GM06990 (cell line): ENCODE data around the gene NCMAP.
"Not testable (repeated sequence)": the region's sequence is repeated elsewhere in the genome, so short reads cannot be mapped to it uniquely, and the experiment has no call there.

Experiments used
- DNase-seq: peaks from one replicate; pipeline ENCODE4 v3.0.0-alpha.2; 2011; ENCODE audit not compliant: insufficient read length; ENCODE audit errors: extremely low read depth
- H3K27me3 ChIP-seq: replicated peaks from 2 replicates; pipeline ENCODE4 v1.6.0; 2011; ENCODE audit warnings: low read length; ENCODE audit not compliant: control insufficient read depth, insufficient read depth
- H3K36me3 ChIP-seq: 2 replicates; pipeline ENCODE4 v1.5.1; 2011; ENCODE audit warnings: low read length; ENCODE audit not compliant: control insufficient read depth, insufficient read depth
- H3K4me3 ChIP-seq: replicated peaks from 2 replicates; pipeline ENCODE4 v1.5.1; 2011; ENCODE audit warnings: low read depth, mild to moderate bottlenecking, control low read depth, low read length
- CTCF ChIP-seq: IDR thresholded peaks from 2 replicates; pipeline ENCODE4 v1.5.1; 2011; ENCODE audit warnings: low read length, control low read depth, mild to moderate bottlenecking, inconsistent platforms; ENCODE audit not compliant: insufficient read depth, poor library complexity, severe bottlenecking

Gene NCMAP

GRCh38 chr1:24547195-24547594 is 8.7 kb upstream of the NCMAP start:
- TF ChIP-seq CTCF, result no peak
- H3K36me3 ChIP-seq, result no peaks in the 10 kb centered on the region
- DNase-seq, result no peak
- H3K27me3 ChIP-seq, result peaks cover 1% of the 10 kb centered on the region; the same call in 1 of the 2 replicates
- H3K4me3 ChIP-seq, result no peak overlapping the region

DNA sequence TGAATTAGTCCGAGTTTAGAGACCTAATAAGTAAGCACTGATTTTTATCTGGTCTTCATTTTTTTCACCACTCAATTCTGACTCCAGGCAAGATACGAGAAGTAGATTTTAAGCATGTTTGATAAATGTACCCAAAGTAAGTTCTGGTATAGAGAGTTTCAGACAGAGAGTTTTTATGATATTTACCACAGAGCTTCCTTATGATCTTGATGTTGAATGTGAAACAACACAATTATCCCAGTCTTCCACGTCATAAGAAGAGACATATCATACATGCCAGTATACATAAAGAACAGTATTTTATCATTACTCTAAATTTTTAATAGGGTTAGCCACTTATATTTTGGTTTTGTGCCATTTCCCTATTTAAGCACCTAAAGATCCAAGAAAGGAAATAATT is 7.8 kb upstream of the NCMAP start:
- H3K4me3 ChIP-seq, result no peak overlapping the region
- no peak for TF ChIP-seq CTCF
- no peak for DNase-seq

GRCh38 chr1:24549210-24549609 is 6.7 kb upstream of the NCMAP start:
- not testable (repeated sequence) for DNase-seq, H3K36me3 ChIP-seq, H3K27me3 ChIP-seq, H3K4me3 ChIP-seq

More for the DNA sequence above, 7.8 kb upstream of the NCMAP start:
- peaks cover 1% of the 10 kb centered on the region; the same call in 1 of the 2 replicates for H3K27me3 ChIP-seq
- no peaks in the 10 kb centered on the region for H3K36me3 ChIP-seq

DNA sequence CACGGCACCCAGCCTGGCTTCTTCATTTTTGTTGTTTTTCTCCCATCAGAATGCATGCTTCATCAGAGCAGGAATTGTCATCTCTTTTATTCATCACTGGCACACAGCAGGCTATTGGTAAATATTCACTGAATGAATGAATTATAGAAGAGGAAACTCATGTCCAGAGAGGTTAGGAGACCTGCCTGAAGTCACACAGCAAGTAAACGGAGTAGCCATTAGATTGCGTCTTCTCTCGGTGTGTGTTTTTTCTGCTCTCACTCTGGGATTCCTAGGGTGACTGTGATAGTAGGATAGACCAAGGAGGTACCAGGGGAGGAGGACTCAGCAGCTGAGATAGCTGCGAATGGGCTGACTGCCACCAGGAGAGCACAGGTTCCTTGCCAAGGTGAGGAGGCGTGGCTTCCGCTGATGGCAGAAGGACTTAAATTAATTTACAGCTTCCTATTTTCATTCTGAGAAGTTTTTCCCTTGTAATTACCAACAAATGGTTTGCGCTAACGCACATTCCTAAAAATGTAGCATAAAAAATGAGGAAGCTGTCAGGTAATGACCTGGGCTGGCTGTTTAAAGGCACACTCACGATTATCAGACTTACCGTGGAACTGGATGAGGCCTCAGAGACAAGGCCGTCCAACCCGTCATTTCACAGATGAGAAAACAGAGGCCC is 4.5 kb upstream of the NCMAP start:
- no peak for DNase-seq
- TF ChIP-seq CTCF, result no peak
- H3K27me3 ChIP-seq, result peaks cover 1% of the 10 kb centered on the region; the same call in 1 of the 2 replicates
- H3K4me3 ChIP-seq, result no peak overlapping the region
- H3K36me3 ChIP-seq, result no peaks in the 10 kb centered on the region

GRCh38 chr1:24551960-24552571 is 3.8 kb upstream of the NCMAP start:
- Histone ChIP-seq H3K4me3 (no peak overlapping the region), H3K36me3 (no peaks in the 10 kb centered on the region), H3K27me3 (peaks cover 1% of the 10 kb centered on the region)
- TF ChIP-seq CTCF, result no peak
- no peak for DNase-seq

DNA sequence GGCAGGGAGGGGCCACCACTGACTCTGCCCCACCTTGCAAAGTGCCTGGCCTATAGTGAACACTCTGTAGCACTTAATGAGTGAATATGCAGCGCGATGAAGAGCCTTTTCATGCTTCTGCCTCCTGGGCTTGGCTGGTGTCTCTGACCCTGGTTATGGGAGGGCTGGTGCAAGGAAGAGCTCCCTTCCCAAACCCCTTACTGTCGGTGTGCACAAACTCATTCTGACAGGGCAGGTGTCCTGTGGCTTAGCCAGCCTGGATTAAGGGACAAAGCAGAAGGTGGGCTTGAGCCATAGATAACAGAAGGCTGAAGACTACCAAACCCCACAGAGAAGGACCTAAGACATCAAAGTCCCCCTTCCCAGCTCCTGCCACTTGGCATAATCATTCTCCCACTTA is 2.0 kb upstream of the NCMAP start:
- DNase-seq, result no peak
- no peak overlapping the region for H3K4me3 ChIP-seq
- no peak for TF ChIP-seq CTCF
- peaks cover 2% of the 10 kb centered on the region for H3K27me3 ChIP-seq
- H3K36me3 ChIP-seq, result no peaks in the 10 kb centered on the region
